KOPT-K1 (cell line): ENCODE data around the gene STK10.

Experiments used
- H3K27ac ChIP-seq: fragments of 200-600 bp; sonication (generic); 2 replicates; pipeline ENCODE4 v1.5.1; 2016; ENCODE audit warnings: antibody characterized with exemption, mild to moderate bottlenecking, low read depth, low read length; ENCODE audit not compliant: poor library complexity, severe bottlenecking
- H3K36me3 ChIP-seq: fragments of 200-600 bp; sonication (generic); 2 replicates; pipeline ENCODE4 v1.5.1; 2017; ENCODE audit warnings: antibody characterized with exemption, mild to moderate bottlenecking, low read length, moderate library complexity; ENCODE audit not compliant: insufficient read depth
- H3K9me3 ChIP-seq: fragments of 200-600 bp; sonication (generic); 2 replicates; pipeline ENCODE4 v1.5.1; 2017; ENCODE audit warnings: antibody characterized with exemption, low read length, mild to moderate bottlenecking; ENCODE audit not compliant: insufficient read depth, poor library complexity, severe bottlenecking

STK10 gene

GRCh38 chr5:172090976-172091547 is 97.0 kb downstream of the STK10 start:
- no peak overlapping the region for H3K27ac ChIP-seq
- peaks cover 70% of the 10 kb centered on the region for H3K36me3 ChIP-seq
- no peaks in the 10 kb centered on the region for H3K9me3 ChIP-seq

GRCh38 chr5:172089298-172090117 is 98.5 kb downstream of the STK10 start:
- Histone ChIP-seq H3K9me3 (no peaks in the 10 kb centered on the region), H3K36me3 (peaks cover 54% of the 10 kb centered on the region), H3K27ac (no peak overlapping the region)

GRCh38 chr5:172088801-172089200 is 99.2 kb downstream of the STK10 start:
- Histone ChIP-seq H3K9me3 (no peaks in the 10 kb centered on the region), H3K27ac (no peak overlapping the region), H3K36me3 (peaks cover 48% of the 10 kb centered on the region)

GRCh38 chr5:172086194-172086975 is 101.6 kb downstream of the STK10 start:
- Histone ChIP-seq H3K36me3 (peaks cover 40% of the 10 kb centered on the region), H3K9me3 (no peaks in the 10 kb centered on the region), H3K27ac (no peak overlapping the region)

GRCh38 chr5:172085738-172086137 is 102.3 kb downstream of the STK10 start:
- H3K9me3 ChIP-seq = no peaks in the 10 kb centered on the region
- peaks cover 39% of the 10 kb centered on the region for H3K36me3 ChIP-seq
- no peak overlapping the region for H3K27ac ChIP-seq

- H3K27ac ChIP-seq = no peak overlapping the region
- no peaks in the 10 kb centered on the region for H3K9me3 ChIP-seq
- H3K36me3 ChIP-seq = peaks cover 54% of the 10 kb centered on the region
Measured at GRCh38 chr5:172082180-172082579, 105.8 kb downstream of the STK10 start.

GRCh38 chr5:172079876-172080275 is 108.1 kb downstream of the STK10 start:
- Histone ChIP-seq H3K36me3 (peaks cover 75% of the 10 kb centered on the region), H3K27ac (no peak overlapping the region)

GRCh38 chr5:172078726-172079345 is 109.2 kb downstream of the STK10 start:
- Histone ChIP-seq H3K9me3 (no peaks in the 10 kb centered on the region), H3K36me3 (peaks cover 80% of the 10 kb centered on the region), H3K27ac (no peak overlapping the region)

More at GRCh38 chr5:172079876-172080275, 108.1 kb downstream of the STK10 start:
- no peaks in the 10 kb centered on the region for H3K9me3 ChIP-seq

- H3K27ac ChIP-seq = no peak overlapping the region
- peaks cover 79% of the 10 kb centered on the region for H3K36me3 ChIP-seq
- H3K9me3 ChIP-seq = no peaks in the 10 kb centered on the region
Measured at GRCh38 chr5:172077664-172078425, 110.2 kb downstream of the STK10 start.

GRCh38 chr5:172076761-172077244 is 111.2 kb downstream of the STK10 start:
- Histone ChIP-seq H3K36me3 (peaks cover 68% of the 10 kb centered on the region), H3K27ac (no peak overlapping the region), H3K9me3 (no peaks in the 10 kb centered on the region)

GRCh38 chr5:172075656-172076055 is 112.4 kb downstream of the STK10 start:
- H3K9me3 ChIP-seq = no peaks in the 10 kb centered on the region
- H3K27ac ChIP-seq = no peak overlapping the region
- H3K36me3 ChIP-seq = peaks cover 58% of the 10 kb centered on the region

- H3K9me3 ChIP-seq = no peaks in the 10 kb centered on the region
- H3K27ac ChIP-seq = no peak overlapping the region
- H3K36me3 ChIP-seq = peaks cover 50% of the 10 kb centered on the region
Measured at GRCh38 chr5:172074896-172075295, 113.1 kb downstream of the STK10 start.

- Histone ChIP-seq H3K9me3 (no peaks in the 10 kb centered on the region), H3K27ac (no peak overlapping the region), H3K36me3 (peaks cover 24% of the 10 kb centered on the region)
Measured at GRCh38 chr5:172071309-172071875, 116.6 kb downstream of the STK10 start.
